ENCODE results near the gene TMEM59. TPM values are rescaled to one million over a fixed set of nuclear protein-coding genes. Genes with fewer than 3 reads are reported as not detected.
A peak's percentile ranks its signal among the peaks of the same experiment; 100 is the strongest.
"Not testable (repeated sequence)": the region's sequence is repeated elsewhere in the genome, so short reads cannot be mapped to it uniquely, and the experiment has no call there.

Gene TMEM59
- total RNA-seq, 4 donors from 2014 or later, result 166 to 356 (median 232) TPM

DNA sequence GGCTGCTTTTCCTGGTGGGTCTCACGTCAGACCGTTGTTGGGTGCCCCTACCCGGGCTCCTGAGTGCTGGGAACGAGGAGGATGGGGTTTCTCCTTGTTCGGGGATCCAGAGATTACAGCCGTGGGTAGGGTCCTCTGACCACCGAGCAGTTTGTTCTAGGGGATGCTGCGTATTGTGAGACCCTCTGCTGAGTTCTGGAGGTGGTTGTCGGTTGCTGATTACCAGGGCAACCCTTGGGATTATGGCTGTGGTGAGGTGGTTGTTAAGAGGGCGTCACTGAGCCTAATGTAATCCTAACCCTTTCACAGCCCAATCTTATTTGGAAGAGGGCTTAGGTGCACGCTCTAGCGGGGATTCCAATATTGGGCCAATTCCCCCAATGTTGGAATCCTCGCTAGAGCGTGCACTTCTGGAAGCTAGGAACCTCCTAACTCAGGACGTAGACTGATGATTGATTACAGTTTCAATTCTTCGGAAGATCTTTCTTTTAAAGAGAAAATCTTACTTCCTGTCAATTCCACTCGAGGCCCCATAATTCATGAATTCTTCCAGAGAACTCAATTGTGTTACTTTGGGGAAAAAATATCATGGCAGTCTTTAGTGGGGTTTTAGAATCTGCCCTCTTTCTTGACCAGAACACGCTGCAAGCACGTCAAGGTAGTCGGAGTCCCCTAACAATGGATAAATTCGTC lies 887 bp upstream of the TMEM59 start:
- Histone ChIP-seq H3K4me3 (peak overlapping the region; percentile 67 to 96 (median 78)), H3K9me3 (no peaks in the 10 kb centered on the region), H3K4me1 (peaks cover 20 to 57% (median 30%) of the 10 kb centered on the region in 3 donors), H3K27me3 (no peaks in the 10 kb centered on the region), H3K27ac (peak overlapping the region; percentile 98), H3K36me3 (peaks cover 0 to 18% (median 0%) of the 10 kb centered on the region in 3 donors)
- TF ChIP-seq POLR2A (IDR thresholded peaks at IDR 0.05) (no peak), CTCF (IDR thresholded peaks at IDR 0.05) (no peak)
- intact Hi-C loops (cut with DNase I), result no loop called here
- 10 to 13% methylated on average over 10 to 13 of the region's 21 CpGs for WGBS, 2 donors
- DNase-seq, result no peak

GRCh38 chr1:54052431-54052933 lies 522 bp downstream of the TMEM59 start:
- DNase-seq, result no peak
- 1% methylated on average over 22 to 23 of the region's 23 CpGs for WGBS, 2 donors
- Histone ChIP-seq H3K36me3 (peaks cover 0 to 10% (median 0%) of the 10 kb centered on the region in 3 donors), H3K27me3 (no peaks in the 10 kb centered on the region), H3K4me1 (peaks cover 20 to 71% (median 39%) of the 10 kb centered on the region in 3 donors), H3K4me3 (peak overlapping the region; percentile 67 to 96 (median 78)), H3K27ac (peak overlapping the region; percentile 98), H3K9me3 (no peaks in the 10 kb centered on the region)
- no peak for TF ChIP-seq POLR2A (IDR thresholded peaks at IDR 0.05)
- intact Hi-C loops (cut with DNase I), result no loop called here

GRCh38 chr1:54051933-54052430 lies 1.0 kb downstream of the TMEM59 start:
- no peak for TF ChIP-seq POLR2A (IDR thresholded peaks at IDR 0.05)
- no peak for TF ChIP-seq CTCF (IDR thresholded peaks at IDR 0.05)
- no peak for DNase-seq
- peak overlapping the region; percentile 98 for H3K27ac ChIP-seq
- WGBS, 2 donors, result 4% methylated on average over 8 of the region's 8 CpGs
- intact Hi-C loops (cut with DNase I), result no loop called here
- H3K4me3 ChIP-seq, result peak overlapping the region; percentile 67 to 96 (median 78)
- H3K36me3 ChIP-seq, result peaks cover 0 to 10% (median 0%) of the 10 kb centered on the region in 3 donors
- no peaks in the 10 kb centered on the region for H3K9me3 ChIP-seq
- H3K27me3 ChIP-seq, result no peaks in the 10 kb centered on the region
- peaks cover 20 to 76% (median 39%) of the 10 kb centered on the region in 3 donors for H3K4me1 ChIP-seq

DNA sequence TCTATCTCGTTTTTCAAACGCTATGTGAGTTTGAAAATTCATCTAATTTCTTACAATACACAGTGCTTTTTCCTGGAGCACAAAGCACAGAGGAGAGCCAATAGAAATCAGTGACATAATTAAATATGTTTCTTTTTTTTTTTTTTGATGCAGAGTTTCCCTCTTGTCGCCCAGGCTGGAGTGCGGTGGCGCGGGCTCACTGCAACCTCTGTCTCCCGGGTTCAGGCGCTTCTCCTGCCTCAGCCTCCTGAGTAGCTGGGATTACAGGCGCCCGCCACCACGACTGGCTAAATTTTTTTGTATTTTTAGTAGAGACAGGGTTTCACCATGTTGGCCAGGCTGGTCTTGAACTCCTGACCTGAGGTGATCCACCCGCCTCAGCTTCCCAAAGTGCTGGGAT lies 2.6 kb downstream of the TMEM59 start:
- intact Hi-C loops (cut with DNase I); DNase-seq: not testable (repeated sequence)

DNA sequence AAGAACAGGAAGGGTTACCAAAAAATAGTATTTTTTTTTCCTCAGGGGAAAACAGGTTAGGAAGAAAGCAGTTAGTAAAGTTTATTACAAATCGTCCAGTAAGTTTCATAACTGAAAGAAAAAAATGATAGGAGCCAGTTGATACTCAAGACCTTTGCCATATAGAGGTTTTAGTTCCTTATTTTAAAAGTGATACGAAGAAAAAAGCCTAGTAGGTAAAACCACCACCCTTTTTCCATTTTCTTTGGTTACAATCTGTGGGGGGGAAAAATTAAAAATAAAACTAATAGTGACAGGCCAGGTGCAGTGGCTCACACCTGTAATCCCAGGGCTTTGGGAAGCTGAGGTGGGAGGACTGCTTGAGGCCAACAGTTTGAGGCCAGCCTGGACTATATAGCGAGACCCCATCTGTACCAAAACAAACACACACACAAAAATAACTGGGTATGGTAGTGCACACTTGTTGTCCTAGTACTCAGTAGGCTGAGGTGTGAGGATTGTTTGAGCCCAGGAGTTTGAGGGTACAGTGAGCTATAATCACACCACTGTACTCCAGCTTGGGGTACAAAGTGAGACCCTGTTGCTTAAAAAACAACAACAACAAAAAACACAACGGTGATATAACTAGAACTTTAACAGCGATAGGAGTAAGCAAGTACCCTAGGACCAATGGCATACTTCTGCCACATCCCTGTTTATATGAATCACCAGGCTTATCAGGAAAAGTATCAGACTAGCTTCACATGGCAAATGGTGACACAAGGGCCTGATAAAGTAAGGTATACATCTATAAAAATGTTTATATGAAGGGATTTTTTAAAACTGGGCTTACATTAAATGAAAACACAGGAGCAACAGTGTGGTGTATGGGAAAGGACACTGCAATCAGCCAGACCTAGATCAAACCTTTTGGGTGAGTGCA lies 5.4 kb downstream of the TMEM59 start:
- intact Hi-C loops (cut with DNase I), result no loop called here
- 70 to 73% methylated on average over 5 of the region's 5 CpGs for WGBS, 2 donors
- Histone ChIP-seq H3K36me3 (peaks cover 0 to 44% (median 9%) of the 10 kb centered on the region in 3 donors), H3K9me3 (no peaks in the 10 kb centered on the region), H3K27ac (no peak overlapping the region), H3K4me1 (peaks cover 10 to 70% (median 34%) of the 10 kb centered on the region in 3 donors), H3K4me3 (no peak overlapping the region), H3K27me3 (no peaks in the 10 kb centered on the region)
- no peak for TF ChIP-seq CTCF (IDR thresholded peaks at IDR 0.05)
- no peak for TF ChIP-seq POLR2A (IDR thresholded peaks at IDR 0.05)
- DNase-seq, result no peak

More for the DNA sequence above, 2.6 kb downstream of the TMEM59 start:
- Histone ChIP-seq H3K36me3 (peaks cover 0 to 17% (median 0%) of the 10 kb centered on the region in 3 donors), H3K4me1 (peaks cover 20 to 82% (median 39%) of the 10 kb centered on the region in 3 donors)
- not testable (repeated sequence) for H3K4me3 ChIP-seq, H3K9me3 ChIP-seq, H3K27me3 ChIP-seq, H3K27ac ChIP-seq
- 94 to 96% methylated on average over 8 to 12 of the region's 12 CpGs for WGBS, 2 donors

Measured in esophagus squamous epithelium (tissue), 5 donors.